Osteocyte (in vitro differentiated cells): ENCODE measurements around the gene SETD7. TPM values are rescaled to one million over a fixed set of nuclear protein-coding genes. Genes with fewer than 3 reads are reported as not detected.

ENCODE experiments used
- DNase-seq: peaks from one replicate; pipeline ENCODE4 v3.0.0; 2021; ENCODE audit warnings: mixed read lengths; ENCODE audit not compliant: unreplicated experiment; ENCODE audit errors: extremely low spot score
- H3K27ac Mint-ChIP-seq: one replicate; pipeline ENCODE4 v1.8.0; 2021; ENCODE audit warnings: mild to moderate bottlenecking, mixed read lengths; ENCODE audit not compliant: unreplicated experiment
- H3K27me3 Mint-ChIP-seq: one replicate; pipeline ENCODE4 v1.8.0; 2021; ENCODE audit warnings: mixed read lengths; ENCODE audit not compliant: unreplicated experiment
- H3K36me3 Mint-ChIP-seq: one replicate; pipeline ENCODE4 v1.8.0; 2021; ENCODE audit warnings: mixed read lengths; ENCODE audit not compliant: unreplicated experiment
- H3K4me1 Mint-ChIP-seq: one replicate; pipeline ENCODE4 v1.8.0; 2021; ENCODE audit warnings: mixed read lengths; ENCODE audit not compliant: unreplicated experiment
- H3K4me3 Mint-ChIP-seq: one replicate; pipeline ENCODE4 v1.8.0; 2021; ENCODE audit warnings: mild to moderate bottlenecking, moderate library complexity, mixed read lengths; ENCODE audit not compliant: unreplicated experiment
- H3K9me3 Mint-ChIP-seq: one replicate; pipeline ENCODE4 v1.8.0; 2021; ENCODE audit warnings: mixed read lengths; ENCODE audit not compliant: unreplicated experiment
- CTCF ChIP-seq: fragments of 200-600 bp; sonication (generic); IDR thresholded peaks from 2 replicates; pipeline ENCODE4 v1.5.0; 2021; ENCODE audit warnings: antibody characterized with exemption, mild to moderate bottlenecking, moderate library complexity
- total RNA-seq: library from RNA; stranded (reverse); gene quantifications from 2 replicates; pipeline ENCODE4 v1.2.1, GENCODE V29; 2021

Gene SETD7
- total RNA-seq, 1 donor from 2014 or later: 44.2 TPM

- TF ChIP-seq CTCF: no peak
- Mint-ChIP-seq H3K27ac (no peak overlapping the region), H3K4me3 (no peak overlapping the region), H3K9me3 (no peaks in the 10 kb centered on the region), H3K27me3 (no peaks in the 10 kb centered on the region), H3K4me1 (peaks cover 10% of the 10 kb centered on the region), H3K36me3 (no peaks in the 10 kb centered on the region)
- no peak for DNase-seq
These were observed 63.6 kb downstream of the SETD7 start for GRCh38 chr4:139492429-139492828.

- no peak for TF ChIP-seq CTCF
- no peaks in the 10 kb centered on the region for H3K9me3 Mint-ChIP-seq
- no peaks in the 10 kb centered on the region for H3K27me3 Mint-ChIP-seq
- no peaks in the 10 kb centered on the region for H3K36me3 Mint-ChIP-seq
- no peak overlapping the region for H3K4me3 Mint-ChIP-seq
- DNase-seq: no peak
- peaks cover 17% of the 10 kb centered on the region for H3K4me1 Mint-ChIP-seq
- no peak overlapping the region for H3K27ac Mint-ChIP-seq
These were observed 66.4 kb downstream of the SETD7 start for GRCh38 chr4:139489638-139490037.

GRCh38 chr4:139488442-139488841 is 67.6 kb downstream of the SETD7 start:
- TF ChIP-seq CTCF: no peak
- Mint-ChIP-seq H3K4me1 (peaks cover 17% of the 10 kb centered on the region), H3K36me3 (no peaks in the 10 kb centered on the region), H3K9me3 (no peaks in the 10 kb centered on the region), H3K4me3 (no peak overlapping the region), H3K27me3 (no peaks in the 10 kb centered on the region), H3K27ac (no peak overlapping the region)
- DNase-seq: no peak

GRCh38 chr4:139484783-139485311 is 71.2 kb downstream of the SETD7 start:
- H3K4me1 Mint-ChIP-seq: peaks cover 17% of the 10 kb centered on the region
- H3K27ac Mint-ChIP-seq: no peak overlapping the region
- H3K36me3 Mint-ChIP-seq: no peaks in the 10 kb centered on the region
- H3K9me3 Mint-ChIP-seq: no peaks in the 10 kb centered on the region
- no peak for DNase-seq
- TF ChIP-seq CTCF: no peak
- H3K4me3 Mint-ChIP-seq: no peak overlapping the region
- H3K27me3 Mint-ChIP-seq: no peaks in the 10 kb centered on the region

GRCh38 chr4:139483000-139483399 is 73.0 kb downstream of the SETD7 start:
- Mint-ChIP-seq H3K27ac (no peak overlapping the region), H3K27me3 (no peaks in the 10 kb centered on the region), H3K9me3 (no peaks in the 10 kb centered on the region), H3K4me3 (no peak overlapping the region), H3K36me3 (no peaks in the 10 kb centered on the region), H3K4me1 (peaks cover 25% of the 10 kb centered on the region)
- no peak for TF ChIP-seq CTCF
- no peak for DNase-seq
